ENCODE measurements around the gene CCDC186.
"Not testable (repeated sequence)": the region's sequence is repeated elsewhere in the genome, so short reads cannot be mapped to it uniquely, and the experiment has no call there.

CCDC186 gene

GRCh38 chr10:114172216-114172615 lies 1.8 kb downstream of the CCDC186 start:
- ATAC-seq (replicated peaks; ENCODE audit: extremely low read depth, poor library complexity, severe bottlenecking) (no peak), DNase-seq (ENCODE audit: low spot score in 2 of 2) (no peak)
- H3K36me3 Mint-ChIP-seq (ENCODE audit: insufficient read depth) = peaks cover 17% of the 10 kb centered on the region
- peaks cover 42% of the 10 kb centered on the region for H3K4me1 Mint-ChIP-seq
- H3K4me3 Mint-ChIP-seq = peak overlapping the region; percentile 100
- H3K27me3 Mint-ChIP-seq = no peaks in the 10 kb centered on the region
- H3K27ac Mint-ChIP-seq (ENCODE audit: low read depth) = no peak overlapping the region
- H3K9me3 Mint-ChIP-seq = peaks cover 5% of the 10 kb centered on the region

- H3K27me3 Mint-ChIP-seq = no peaks in the 10 kb centered on the region
- H3K36me3 Mint-ChIP-seq (ENCODE audit: insufficient read depth) = peaks cover 12% of the 10 kb centered on the region
- peaks cover 5% of the 10 kb centered on the region for H3K9me3 Mint-ChIP-seq
- no peak for ATAC-seq (replicated peaks; ENCODE audit: extremely low read depth, poor library complexity, severe bottlenecking)
- peaks cover 51% of the 10 kb centered on the region for H3K4me1 Mint-ChIP-seq
- H3K27ac Mint-ChIP-seq (ENCODE audit: low read depth) = no peak overlapping the region
- no peak overlapping the region for H3K4me3 Mint-ChIP-seq
- no peak for DNase-seq (ENCODE audit: low spot score in 2 of 2)
Observed at GRCh38 chr10:114168450-114169009, 5.5 kb downstream of the CCDC186 start.

GRCh38 chr10:114167985-114168384 lies 6.0 kb downstream of the CCDC186 start:
- DNase-seq (ENCODE audit: low spot score in 2 of 2) = no peak
- ATAC-seq (replicated peaks; ENCODE audit: extremely low read depth, poor library complexity, severe bottlenecking) = no peak
- Mint-ChIP-seq H3K4me3 (no peak overlapping the region), H3K27me3 (no peaks in the 10 kb centered on the region), H3K36me3 (ENCODE audit: insufficient read depth) (peaks cover 16% of the 10 kb centered on the region), H3K9me3 (peaks cover 5% of the 10 kb centered on the region), H3K4me1 (peaks cover 51% of the 10 kb centered on the region), H3K27ac (ENCODE audit: low read depth) (no peak overlapping the region)

- Mint-ChIP-seq H3K9me3 (peaks cover 5% of the 10 kb centered on the region), H3K27me3 (no peaks in the 10 kb centered on the region), H3K4me3 (no peak overlapping the region), H3K27ac (ENCODE audit: low read depth) (peak overlapping the region; percentile 9), H3K4me1 (peaks cover 48% of the 10 kb centered on the region), H3K36me3 (ENCODE audit: insufficient read depth) (peaks cover 23% of the 10 kb centered on the region)
- ATAC-seq (replicated peaks; ENCODE audit: extremely low read depth, poor library complexity, severe bottlenecking) (no peak), DNase-seq (ENCODE audit: low spot score in 2 of 2) (no peak)
Observed at GRCh38 chr10:114166494-114166893, 7.5 kb downstream of the CCDC186 start.

GRCh38 chr10:114166043-114166442 lies 8.0 kb downstream of the CCDC186 start:
- H3K4me1 Mint-ChIP-seq = peaks cover 53% of the 10 kb centered on the region
- no peak for DNase-seq (ENCODE audit: low spot score in 2 of 2)
- no peak overlapping the region for H3K4me3 Mint-ChIP-seq
- H3K27ac Mint-ChIP-seq (ENCODE audit: low read depth) = peak overlapping the region; percentile 9
- peaks cover 23% of the 10 kb centered on the region for H3K36me3 Mint-ChIP-seq (ENCODE audit: insufficient read depth)
- ATAC-seq (replicated peaks; ENCODE audit: extremely low read depth, poor library complexity, severe bottlenecking) = no peak
- H3K9me3 Mint-ChIP-seq = peaks cover 5% of the 10 kb centered on the region
- H3K27me3 Mint-ChIP-seq = no peaks in the 10 kb centered on the region

- no peaks in the 10 kb centered on the region for H3K27me3 Mint-ChIP-seq
- no peak overlapping the region for H3K4me3 Mint-ChIP-seq
Observed at GRCh38 chr10:114163062-114163461, 10.9 kb downstream of the CCDC186 start.

GRCh38 chr10:114157912-114158311 lies 16.1 kb downstream of the CCDC186 start:
- no peak for DNase-seq (ENCODE audit: low spot score in 2 of 2)
- peaks cover 36% of the 10 kb centered on the region for H3K4me1 Mint-ChIP-seq
- H3K4me3 Mint-ChIP-seq = no peak overlapping the region
- H3K27me3 Mint-ChIP-seq = no peaks in the 10 kb centered on the region
- H3K36me3 Mint-ChIP-seq (ENCODE audit: insufficient read depth) = peaks cover 33% of the 10 kb centered on the region
- no peak for ATAC-seq (replicated peaks; ENCODE audit: extremely low read depth, poor library complexity, severe bottlenecking)
- no peak overlapping the region for H3K27ac Mint-ChIP-seq (ENCODE audit: low read depth)
- no peaks in the 10 kb centered on the region for H3K9me3 Mint-ChIP-seq

More at GRCh38 chr10:114163062-114163461, 10.9 kb downstream of the CCDC186 start:
- DNase-seq (ENCODE audit: low spot score in 2 of 2) (no peak), ATAC-seq (replicated peaks; ENCODE audit: extremely low read depth, poor library complexity, severe bottlenecking) (no peak)
- peaks cover 28% of the 10 kb centered on the region for H3K36me3 Mint-ChIP-seq (ENCODE audit: insufficient read depth)
- H3K9me3 Mint-ChIP-seq = no peaks in the 10 kb centered on the region
- H3K4me1 Mint-ChIP-seq = peaks cover 53% of the 10 kb centered on the region
- peak overlapping the region; percentile 43 for H3K27ac Mint-ChIP-seq (ENCODE audit: low read depth)

- H3K27ac Mint-ChIP-seq (ENCODE audit: low read depth) = no peak overlapping the region
Observed at GRCh38 chr10:114151892-114152291, 22.1 kb downstream of the CCDC186 start.

GRCh38 chr10:114151486-114151885 lies 22.5 kb downstream of the CCDC186 start:
- ATAC-seq (replicated peaks; ENCODE audit: extremely low read depth, poor library complexity, severe bottlenecking) (no peak), DNase-seq (ENCODE audit: low spot score in 2 of 2) (no peak)
- H3K9me3 Mint-ChIP-seq = no peaks in the 10 kb centered on the region
- H3K36me3 Mint-ChIP-seq (ENCODE audit: insufficient read depth) = peaks cover 45% of the 10 kb centered on the region
- H3K4me1 Mint-ChIP-seq = peaks cover 34% of the 10 kb centered on the region
- no peak overlapping the region for H3K4me3 Mint-ChIP-seq
- H3K27me3 Mint-ChIP-seq = no peaks in the 10 kb centered on the region
- H3K27ac Mint-ChIP-seq (ENCODE audit: low read depth) = no peak overlapping the region

More at GRCh38 chr10:114151892-114152291, 22.1 kb downstream of the CCDC186 start:
- DNase-seq (ENCODE audit: low spot score in 2 of 2) = no peak
- Mint-ChIP-seq H3K4me3 (no peak overlapping the region), H3K4me1 (peaks cover 34% of the 10 kb centered on the region), H3K27me3 (no peaks in the 10 kb centered on the region), H3K9me3 (no peaks in the 10 kb centered on the region), H3K36me3 (ENCODE audit: insufficient read depth) (peaks cover 47% of the 10 kb centered on the region)
- ATAC-seq (replicated peaks; ENCODE audit: extremely low read depth, poor library complexity, severe bottlenecking) = no peak

GRCh38 chr10:114149476-114149875 lies 24.5 kb downstream of the CCDC186 start:
- H3K9me3 Mint-ChIP-seq; DNase-seq (ENCODE audit: low spot score in 2 of 2); ATAC-seq (replicated peaks; ENCODE audit: extremely low read depth, poor library complexity, severe bottlenecking); H3K27me3 Mint-ChIP-seq; H3K4me3 Mint-ChIP-seq; H3K27ac Mint-ChIP-seq (ENCODE audit: low read depth): not testable (repeated sequence)
- peaks cover 42% of the 10 kb centered on the region for H3K36me3 Mint-ChIP-seq (ENCODE audit: insufficient read depth)
- peaks cover 29% of the 10 kb centered on the region for H3K4me1 Mint-ChIP-seq

GRCh38 chr10:114143160-114143559 lies 30.8 kb downstream of the CCDC186 start:
- Mint-ChIP-seq H3K27me3 (no peaks in the 10 kb centered on the region), H3K4me1 (peaks cover 5% of the 10 kb centered on the region), H3K27ac (ENCODE audit: low read depth) (no peak overlapping the region), H3K4me3 (no peak overlapping the region), H3K9me3 (no peaks in the 10 kb centered on the region), H3K36me3 (ENCODE audit: insufficient read depth) (peaks cover 47% of the 10 kb centered on the region)
- DNase-seq (ENCODE audit: low spot score in 2 of 2) (no peak), ATAC-seq (replicated peaks; ENCODE audit: extremely low read depth, poor library complexity, severe bottlenecking) (no peak)

- no peak overlapping the region for H3K4me3 Mint-ChIP-seq
- peaks cover 41% of the 10 kb centered on the region for H3K36me3 Mint-ChIP-seq (ENCODE audit: insufficient read depth)
- ATAC-seq (replicated peaks; ENCODE audit: extremely low read depth, poor library complexity, severe bottlenecking) = no peak
Observed at GRCh38 chr10:114142018-114142417, 32.0 kb downstream of the CCDC186 start.

GRCh38 chr10:114140827-114141226 lies 33.2 kb downstream of the CCDC186 start:
- H3K4me3 Mint-ChIP-seq; H3K9me3 Mint-ChIP-seq; H3K4me1 Mint-ChIP-seq; H3K27ac Mint-ChIP-seq (ENCODE audit: low read depth); ATAC-seq (replicated peaks; ENCODE audit: extremely low read depth, poor library complexity, severe bottlenecking); DNase-seq (ENCODE audit: low spot score in 2 of 2); H3K27me3 Mint-ChIP-seq: not testable (repeated sequence)
- H3K36me3 Mint-ChIP-seq (ENCODE audit: insufficient read depth) = peaks cover 48% of the 10 kb centered on the region

More at GRCh38 chr10:114142018-114142417, 32.0 kb downstream of the CCDC186 start:
- Mint-ChIP-seq H3K9me3 (no peaks in the 10 kb centered on the region), H3K27ac (ENCODE audit: low read depth) (no peak overlapping the region), H3K4me1 (no peaks in the 10 kb centered on the region), H3K27me3 (no peaks in the 10 kb centered on the region)
- DNase-seq (ENCODE audit: low spot score in 2 of 2) = no peak

Measured in central memory CD8-positive, alpha-beta T cell (primary cell).